Astrocyte (in vitro differentiated cells and primary cell): ENCODE data around the gene CLASP1. TPM values are rescaled to one million over a fixed set of nuclear protein-coding genes. Genes with fewer than 3 reads are reported as not detected.

Source experiments
- DNase-seq: peaks from one replicate; pipeline ENCODE4 v3.0.0-alpha.2; 2010; ENCODE audit warnings: low read depth
- FAIRE-seq: peaks from 2 replicates; lab custom pipeline; 2011; peaks lifted over from hg19 to GRCh38; lab: Jason Lieb, UNC
- H2AFZ ChIP-seq: 2 replicates; pipeline ENCODE4 v1.6.0; 2012; ENCODE audit warnings: low read depth, low read length, inconsistent platforms
- H3K27ac ChIP-seq: 2 replicates; pipeline ENCODE4 v1.5.1; 2011; ENCODE audit warnings: low read depth, low read length, inconsistent platforms
- H3K27me3 ChIP-seq: 2 replicates; pipeline ENCODE4 v1.6.0; 2011; ENCODE audit warnings: low read length, inconsistent platforms; ENCODE audit not compliant: insufficient read depth
- H3K36me3 ChIP-seq: 2 replicates; pipeline ENCODE4 v1.5.1; 2011; ENCODE audit warnings: low read length, inconsistent platforms; ENCODE audit not compliant: insufficient read depth
- H3K4me1 ChIP-seq: 2 replicates; pipeline ENCODE4 v1.5.1; 2011; ENCODE audit warnings: low read length, inconsistent platforms; ENCODE audit not compliant: insufficient read depth
- H3K4me2 ChIP-seq: 2 replicates; pipeline ENCODE4 v1.6.0; 2012; ENCODE audit warnings: low read length, inconsistent platforms
- H3K4me3 ChIP-seq: 2 replicates; pipeline ENCODE4 v1.5.1; 2011; ENCODE audit warnings: low read depth, mild to moderate bottlenecking, low read length, inconsistent platforms; ENCODE audit not compliant: insufficient read depth
- H3K79me2 ChIP-seq: 2 replicates; pipeline ENCODE4 v1.6.0; 2012; ENCODE audit warnings: mild to moderate bottlenecking, low read length, inconsistent platforms; ENCODE audit not compliant: insufficient read depth
- H3K9ac ChIP-seq: 2 replicates; pipeline ENCODE4 v1.6.0; 2012; ENCODE audit warnings: mild to moderate bottlenecking, low read length, inconsistent platforms
- H3K9me3 ChIP-seq: 2 replicates; pipeline ENCODE4 v1.5.1; 2012; ENCODE audit warnings: low read depth, mild to moderate bottlenecking, low read length, inconsistent platforms; ENCODE audit not compliant: insufficient read depth
- H4K20me1 ChIP-seq: 2 replicates; pipeline ENCODE4 v1.6.0; 2012; ENCODE audit warnings: low read length, inconsistent platforms; ENCODE audit not compliant: insufficient read depth
- H3K27ac Mint-ChIP-seq: one replicate; pipeline ENCODE4 v1.8.0; 2021; ENCODE audit warnings: mild to moderate bottlenecking, mixed read lengths; ENCODE audit not compliant: unreplicated experiment
- H3K27me3 Mint-ChIP-seq: one replicate; pipeline ENCODE4 v1.8.0; 2021; ENCODE audit warnings: low read depth, mixed read lengths; ENCODE audit not compliant: unreplicated experiment
- H3K36me3 Mint-ChIP-seq: one replicate; pipeline ENCODE4 v1.8.0; 2021; ENCODE audit warnings: low read depth, mixed read lengths; ENCODE audit not compliant: unreplicated experiment
- H3K4me1 Mint-ChIP-seq: one replicate; pipeline ENCODE4 v1.8.0; 2021; ENCODE audit warnings: low read depth, mixed read lengths; ENCODE audit not compliant: unreplicated experiment
- H3K4me3 Mint-ChIP-seq: one replicate; pipeline ENCODE4 v1.8.0; 2021; ENCODE audit warnings: mild to moderate bottlenecking, moderate library complexity, mixed read lengths; ENCODE audit not compliant: unreplicated experiment
- H3K9me3 Mint-ChIP-seq: one replicate; pipeline ENCODE4 v1.8.0; 2021; ENCODE audit warnings: mild to moderate bottlenecking, mixed read lengths; ENCODE audit not compliant: unreplicated experiment
- CTCF ChIP-seq: IDR thresholded peaks from 2 replicates; pipeline ENCODE4 v1.5.1; 2011; ENCODE audit warnings: low read depth, mild to moderate bottlenecking, inconsistent platforms, low read length, moderate library complexity; ENCODE audit not compliant: insufficient read depth
- EZH2 ChIP-seq: IDR thresholded peaks from 2 replicates; pipeline ENCODE4 v1.6.1; 2012; ENCODE audit warnings: mild to moderate bottlenecking, low read length, inconsistent platforms; ENCODE audit not compliant: insufficient read depth
- total RNA-seq: library from RNA; stranded (reverse); gene quantifications from 2 replicates; pipeline ENCODE4 v1.2.1, GENCODE V29; 2021

CLASP1 gene
- total RNA-seq, 1 donor from 2014 or later, result 56.7 TPM

DNA sequence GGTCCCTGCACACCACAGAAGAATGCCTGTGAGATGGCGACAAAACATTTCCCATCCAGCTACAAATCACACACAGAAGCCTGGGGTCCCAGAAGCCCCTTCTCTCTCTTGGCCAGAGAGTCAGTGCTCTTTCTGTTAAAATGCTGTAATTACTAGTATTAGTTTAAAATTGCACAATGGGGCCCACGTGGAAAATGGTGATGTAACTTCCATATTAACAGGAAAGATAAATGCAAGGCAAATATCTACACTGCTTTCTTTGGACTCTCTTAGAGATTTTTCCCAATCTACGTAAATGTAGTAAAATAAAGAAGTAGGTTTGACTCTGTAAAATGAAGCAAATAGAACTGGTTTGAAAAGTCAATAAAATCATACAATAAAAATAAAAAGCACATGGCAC, 250.4 kb downstream of the CLASP1 start:
- Histone ChIP-seq H3K9me3 (no peaks in the 10 kb centered on the region), H3K4me2 (no peak overlapping the region), H3K27me3 (no peaks in the 10 kb centered on the region), H3K4me3 (no peak overlapping the region), H3K4me1 (peaks cover 4% of the 10 kb centered on the region), H3K9ac (no peak overlapping the region), H3K36me3 (peaks cover 18% of the 10 kb centered on the region), H3K79me2 (no peaks in the 10 kb centered on the region), H4K20me1 (no peaks in the 10 kb centered on the region), H2AFZ (no peak overlapping the region), H3K27ac (no peak overlapping the region)
- TF ChIP-seq EZH2, result no peak
- no peak for TF ChIP-seq CTCF
- H3K36me3 Mint-ChIP-seq, result peaks cover 21% of the 10 kb centered on the region
- H3K27ac Mint-ChIP-seq, result no peak overlapping the region
- H3K9me3 Mint-ChIP-seq, result no peaks in the 10 kb centered on the region
- no peak overlapping the region for H3K4me3 Mint-ChIP-seq
- no peak for DNase-seq
- FAIRE-seq, result no peak
- peaks cover 11% of the 10 kb centered on the region for H3K4me1 Mint-ChIP-seq
- H3K27me3 Mint-ChIP-seq, result no peaks in the 10 kb centered on the region

- no peaks in the 10 kb centered on the region for H3K9me3 ChIP-seq
- H3K36me3 ChIP-seq, result peaks cover 9% of the 10 kb centered on the region
- DNase-seq (no peak), FAIRE-seq (no peak)
- H3K27ac Mint-ChIP-seq, result no peak overlapping the region
- H4K20me1 ChIP-seq, result peaks cover 3% of the 10 kb centered on the region
- no peak overlapping the region for H3K27ac ChIP-seq
- H2AFZ ChIP-seq, result no peak overlapping the region
- H3K27me3 Mint-ChIP-seq, result no peaks in the 10 kb centered on the region
- no peaks in the 10 kb centered on the region for H3K9me3 Mint-ChIP-seq
- H3K36me3 Mint-ChIP-seq, result peaks cover 6% of the 10 kb centered on the region
- no peak overlapping the region for H3K9ac ChIP-seq
- no peak for TF ChIP-seq EZH2
- TF ChIP-seq CTCF, result no peak
- no peak overlapping the region for H3K4me3 ChIP-seq
- H3K27me3 ChIP-seq, result no peaks in the 10 kb centered on the region
- peaks cover 11% of the 10 kb centered on the region for H3K4me1 ChIP-seq
- H3K4me2 ChIP-seq, result no peak overlapping the region
- H3K79me2 ChIP-seq, result no peaks in the 10 kb centered on the region
- peaks cover 24% of the 10 kb centered on the region for H3K4me1 Mint-ChIP-seq
- no peak overlapping the region for H3K4me3 Mint-ChIP-seq
Observed at GRCh38 chr2:121390082-121390692, 259.1 kb downstream of the CLASP1 start.

DNA sequence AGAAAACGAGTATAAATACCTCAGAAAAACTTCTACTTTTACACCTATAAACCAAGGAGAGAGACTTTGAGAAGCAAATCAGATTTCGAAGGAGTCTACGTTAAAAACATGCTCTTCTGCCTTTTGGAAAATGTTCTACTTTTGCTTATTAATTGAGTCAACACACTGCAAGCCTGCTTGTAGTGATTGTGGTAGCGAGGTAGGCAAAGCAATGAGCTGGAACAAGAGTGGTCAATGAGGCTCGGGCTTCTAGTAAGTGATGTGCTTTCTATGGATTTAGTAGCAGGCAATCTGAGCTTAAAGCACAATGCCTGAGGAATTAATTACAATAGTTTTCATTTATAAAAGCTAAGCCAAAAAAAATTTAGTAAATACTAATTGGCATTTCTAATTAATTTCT, 260.9 kb downstream of the CLASP1 start:
- no peaks in the 10 kb centered on the region for H3K27me3 ChIP-seq
- H3K27ac ChIP-seq, result no peak overlapping the region
- no peak for TF ChIP-seq CTCF
- no peak for TF ChIP-seq EZH2
- Mint-ChIP-seq H3K9me3 (no peaks in the 10 kb centered on the region), H3K27ac (no peak overlapping the region), H3K36me3 (peaks cover 3% of the 10 kb centered on the region), H3K27me3 (no peaks in the 10 kb centered on the region), H3K4me1 (peaks cover 24% of the 10 kb centered on the region), H3K4me3 (no peak overlapping the region)
- peaks cover 3% of the 10 kb centered on the region for H4K20me1 ChIP-seq
- H3K4me3 ChIP-seq, result no peak overlapping the region
- no peaks in the 10 kb centered on the region for H3K79me2 ChIP-seq
- no peaks in the 10 kb centered on the region for H3K9me3 ChIP-seq
- no peak overlapping the region for H3K9ac ChIP-seq
- no peak for FAIRE-seq
- H3K4me1 ChIP-seq, result peaks cover 11% of the 10 kb centered on the region
- peak; percentile 18 for DNase-seq
- H2AFZ ChIP-seq, result no peak overlapping the region
- peaks cover 3% of the 10 kb centered on the region for H3K36me3 ChIP-seq
- peak overlapping the region; percentile 9 for H3K4me2 ChIP-seq
